Endothelial cell of umbilical vein (primary cell): ENCODE results near the gene SLC24A3. TPM values are rescaled to one million over a fixed set of nuclear protein-coding genes. Genes with fewer than 3 reads are reported as not detected.

ENCODE experiments used
- BruUV-seq: library from RNA; stranded (reverse); fragments of 400-500 nt; replicated peaks from 2 replicates; lab custom pipeline; 2021; lab: Mats Ljungman, UMichigan
- CTCF ChIA-PET: fragments of 300-600, 350-600 bp; sonication (Branson Sonifier 250); formaldehyde crosslinking; loops from one replicate; lab custom pipeline; 2021; ENCODE audit warnings: antibody characterized with exemption, inconsistent platforms; lab: Charles Lee
- POLR2A ChIA-PET: fragments of 300-600, 350-600 bp; sonication (Branson Sonifier 250); formaldehyde crosslinking; loops from one replicate; lab custom pipeline; 2021; ENCODE audit warnings: antibody characterized with exemption, inconsistent platforms; lab: Charles Lee
- DNase-seq: peaks from one replicate; pipeline ENCODE4 v3.0.0-alpha.2; 2011; ENCODE audit warnings: low read depth, low spot score
- FAIRE-seq: peaks from 2 replicates; lab custom pipeline; 2011; peaks lifted over from hg19 to GRCh38; lab: Jason Lieb, UNC
- H2AFZ ChIP-seq: 2 replicates; pipeline ENCODE4 v1.6.0; 2012; ENCODE audit warnings: low read depth, low read length, control low read depth, inconsistent platforms
- H3K27ac ChIP-seq: 2 replicates; pipeline ENCODE4 v1.5.1; 2011; ENCODE audit warnings: low read depth, mild to moderate bottlenecking, control low read depth, low read length, moderate library complexity; ENCODE audit not compliant: insufficient read depth
- H3K27me3 ChIP-seq, 2 experiments: 2 replicates each; pipeline versions ENCODE4 v1.6.0 to v1.6.1; 2011; ENCODE audit warnings: low read length in 2 of 2, mixed read lengths in 1 of 2; ENCODE audit not compliant: control insufficient read depth in 2 of 2, insufficient read depth in 2 of 2
- H3K36me3 ChIP-seq, 2 experiments: 2 replicates in 1 of 2; 3 replicates in 1 of 2; pipeline ENCODE4 v1.5.1; 2011; ENCODE audit warnings: low read length in 2 of 2, mild to moderate bottlenecking in 1 of 2, moderate library complexity in 1 of 2; ENCODE audit not compliant: control insufficient read depth in 2 of 2, insufficient read depth in 2 of 2; ENCODE audit errors: extremely low read depth in 1 of 2
- H3K4me1 ChIP-seq: 3 replicates; pipeline ENCODE4 v1.5.1; 2011; ENCODE audit warnings: mild to moderate bottlenecking, low read length; ENCODE audit not compliant: control insufficient read depth, insufficient read depth; ENCODE audit errors: extremely low read depth
- H3K4me2 ChIP-seq: 2 replicates; pipeline ENCODE4 v1.6.1; 2011; ENCODE audit warnings: low read length, control low read depth, mixed read lengths; ENCODE audit not compliant: insufficient read depth
- H3K4me3 ChIP-seq, 3 experiments: fragments of 200-600 bp in 1 of 3; sonication (generic), shearing (Covaris generic) in 1 of 3; replicated peaks in 1 of 3; 2 replicates each; pipeline ENCODE4 v1.5.1; 2011 to 2016; ENCODE audit warnings: control low read depth in 3 of 3, low read length in 3 of 3, mild to moderate bottlenecking in 2 of 3, inconsistent platforms in 1 of 3, low read depth in 1 of 3, moderate library complexity in 1 of 3; ENCODE audit not compliant: insufficient read depth in 1 of 3
- H3K79me2 ChIP-seq: 2 replicates; pipeline ENCODE4 v1.6.0; 2012; ENCODE audit warnings: low read length, inconsistent platforms; ENCODE audit not compliant: control insufficient read depth, insufficient read depth
- H3K9ac ChIP-seq: replicated peaks from 2 replicates; pipeline ENCODE3; 2011; ENCODE audit warnings: low read length, control low read depth; ENCODE audit not compliant: insufficient read depth; ENCODE audit errors: extremely low read depth
- H3K9me1 ChIP-seq: replicated peaks from 3 replicates; pipeline ENCODE4 v1.6.0; 2011; ENCODE audit warnings: mild to moderate bottlenecking, low read length; ENCODE audit not compliant: control insufficient read depth, insufficient read depth; ENCODE audit errors: extremely low read depth
- H3K9me3 ChIP-seq: replicated peaks from 2 replicates; pipeline ENCODE4 v1.5.1; 2012; ENCODE audit warnings: low read length, inconsistent platforms; ENCODE audit not compliant: control insufficient read depth, insufficient read depth
- H4K20me1 ChIP-seq: replicated peaks from 2 replicates; pipeline ENCODE3; 2011; ENCODE audit warnings: mild to moderate bottlenecking, low read length; ENCODE audit not compliant: control insufficient read depth, insufficient read depth; ENCODE audit errors: extremely low read depth
- EZH2 ChIP-seq: IDR thresholded peaks from 2 replicates; pipeline ENCODE4 v1.6.1; 2012; ENCODE audit warnings: borderline replicate concordance, low read depth, mild to moderate bottlenecking, moderate library complexity, low read length, inconsistent platforms; ENCODE audit not compliant: severe bottlenecking
- FOS ChIP-seq: IDR thresholded peaks from 2 replicates; pipeline ENCODE4 v1.6.1; 2011; ENCODE audit warnings: mild to moderate bottlenecking, low read length, moderate library complexity, borderline replicate concordance; ENCODE audit not compliant: insufficient read depth
- GATA2 ChIP-seq: IDR thresholded peaks from 2 replicates; pipeline ENCODE4 v1.7.0; 2011; ENCODE audit warnings: low read depth, mild to moderate bottlenecking, moderate library complexity, mixed read lengths, low read length; ENCODE audit not compliant: insufficient read length, insufficient read depth
- JUN ChIP-seq: IDR thresholded peaks from 2 replicates; pipeline ENCODE4 v1.6.1; 2011; ENCODE audit warnings: borderline replicate concordance, low read depth; ENCODE audit not compliant: insufficient read length, insufficient read depth
- MYC ChIP-seq: IDR thresholded peaks from one replicate; pipeline ENCODE4 v1.6.1; 2011; ENCODE audit warnings: mild to moderate bottlenecking, low read depth, low read length
- POLR2A ChIP-seq: IDR thresholded peaks from 2 replicates; pipeline ENCODE4 v1.6.1; 2012; ENCODE audit warnings: low read depth, mild to moderate bottlenecking, control low read depth, low read length
- dilution Hi-C: fragments of 300-500 bp; cut with MboI; formaldehyde crosslinking; loops from one replicate; pipeline ENCODE4 v1.15.0; 2019; ENCODE audit warnings: low sequenced_read_pairs; ENCODE audit not compliant: extremely low pct_ligation_motif_present
- intact Hi-C: fragments of 100-400 bp; cut with micrococcal nuclease; formaldehyde crosslinking; loops from one replicate; pipeline ENCODE4 v1.10.0; 2022
- polyA plus RNA-seq, 4 experiments: library from polyadenylated mRNA; depleted of rRNA in 3 of 4; stranded (reverse) in 3 of 4; unstranded in 1 of 4; fragments of >200 nt; gene quantifications; 2 replicates each; pipeline versions ENCODE4 v1.2.1 to v1.2.3, GENCODE V29; 2011 to 2012; ENCODE audit warnings: missing spikeins in 1 of 4
- total RNA-seq: library from RNA; stranded (reverse); gene quantifications from 2 replicates; pipeline ENCODE4 v1.2.3, GENCODE V29; 2021
- TF ChIP-seq, protein P1 (sequence below): IDR thresholded peaks from 2 replicates; pipeline ENCODE4 v1.6.1; 2011; ENCODE audit not compliant: insufficient read depth, insufficient read length
- TF ChIP-seq, protein P2 (sequence below), 2 donors: IDR thresholded peaks; 1 replicate in 1 of 2; 2 replicates in 1 of 2; pipeline ENCODE4 v1.5.1; 2011; ENCODE audit warnings: low read length in 2 of 2, mild to moderate bottlenecking in 2 of 2, moderate library complexity in 2 of 2, control low read depth in 1 of 2, inconsistent platforms in 1 of 2, low read depth in 1 of 2; ENCODE audit not compliant: insufficient read depth in 1 of 2; ENCODE audit errors: extremely low read depth in 1 of 2

Gene SLC24A3
- total and polyA plus RNA-seq, 2 donors (not counting 3 experiments of a cell fraction or from before 2014, with no cell fraction given): not detected

DNA sequence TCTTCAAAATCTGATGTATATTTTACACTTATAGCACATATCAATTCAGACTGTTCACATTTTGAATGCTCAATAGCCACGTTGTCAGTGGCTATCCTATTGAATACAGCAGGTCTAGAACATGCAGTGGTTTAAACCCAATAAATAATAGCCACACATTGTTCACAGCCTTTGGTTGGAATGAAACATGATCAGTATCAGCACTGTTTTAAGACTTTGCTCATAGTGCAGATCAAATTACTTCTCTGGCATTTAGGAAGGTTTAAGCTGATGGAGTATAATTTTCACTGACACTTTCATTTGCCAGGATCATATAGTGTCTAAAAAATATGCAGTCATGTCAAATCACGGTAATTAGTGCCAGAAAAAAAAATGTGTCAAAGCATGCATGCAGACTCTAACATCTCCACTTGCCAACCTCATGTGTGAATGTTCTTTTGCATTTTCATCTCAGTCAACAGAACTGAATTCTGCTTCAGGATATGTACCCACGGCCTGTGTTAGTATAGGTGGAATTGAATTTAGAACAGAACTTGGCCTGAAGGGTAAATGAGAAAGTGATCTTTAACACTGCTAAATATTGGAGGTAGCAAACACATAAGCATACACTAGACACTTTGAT, 184.1 kb downstream of the SLC24A3 start:
- Histone ChIP-seq H3K79me2 (no peaks in the 10 kb centered on the region), H3K4me2 (no peak overlapping the region), H3K4me1 (no peaks in the 10 kb centered on the region), H3K9me3 (peaks cover 2% of the 10 kb centered on the region), H3K9ac (no peak overlapping the region), H3K4me3 (no peak overlapping the region), H3K27ac (no peak overlapping the region), H3K9me1 (no peaks in the 10 kb centered on the region), H4K20me1 (no peaks in the 10 kb centered on the region), H3K36me3 (no peaks in the 10 kb centered on the region), H3K27me3 (no peaks in the 10 kb centered on the region), H2AFZ (no peak overlapping the region)
- TF ChIP-seq GATA2: no peak
- TF ChIP-seq POLR2A: no peak
- TF ChIP-seq, protein P1, sequence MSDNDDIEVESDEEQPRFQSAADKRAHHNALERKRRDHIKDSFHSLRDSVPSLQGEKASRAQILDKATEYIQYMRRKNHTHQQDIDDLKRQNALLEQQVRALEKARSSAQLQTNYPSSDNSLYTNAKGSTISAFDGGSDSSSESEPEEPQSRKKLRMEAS: no peak
- TF ChIP-seq MYC: no peak
- TF ChIP-seq EZH2: no peak
- TF ChIP-seq, protein P2, sequence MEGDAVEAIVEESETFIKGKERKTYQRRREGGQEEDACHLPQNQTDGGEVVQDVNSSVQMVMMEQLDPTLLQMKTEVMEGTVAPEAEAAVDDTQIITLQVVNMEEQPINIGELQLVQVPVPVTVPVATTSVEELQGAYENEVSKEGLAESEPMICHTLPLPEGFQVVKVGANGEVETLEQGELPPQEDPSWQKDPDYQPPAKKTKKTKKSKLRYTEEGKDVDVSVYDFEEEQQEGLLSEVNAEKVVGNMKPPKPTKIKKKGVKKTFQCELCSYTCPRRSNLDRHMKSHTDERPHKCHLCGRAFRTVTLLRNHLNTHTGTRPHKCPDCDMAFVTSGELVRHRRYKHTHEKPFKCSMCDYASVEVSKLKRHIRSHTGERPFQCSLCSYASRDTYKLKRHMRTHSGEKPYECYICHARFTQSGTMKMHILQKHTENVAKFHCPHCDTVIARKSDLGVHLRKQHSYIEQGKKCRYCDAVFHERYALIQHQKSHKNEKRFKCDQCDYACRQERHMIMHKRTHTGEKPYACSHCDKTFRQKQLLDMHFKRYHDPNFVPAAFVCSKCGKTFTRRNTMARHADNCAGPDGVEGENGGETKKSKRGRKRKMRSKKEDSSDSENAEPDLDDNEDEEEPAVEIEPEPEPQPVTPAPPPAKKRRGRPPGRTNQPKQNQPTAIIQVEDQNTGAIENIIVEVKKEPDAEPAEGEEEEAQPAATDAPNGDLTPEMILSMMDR (IDR thresholded peaks at IDR 0.05; ENCODE audit: extremely low read depth in 1 of 2, insufficient read depth in 1 of 2, low read depth in 1 of 2, low read length in 2 of 2): no peak
- no peak for TF ChIP-seq FOS
- no peak for TF ChIP-seq JUN
- BruUV-seq: no TSS peak
- ChIA-PET POLR2A (no interaction called here), CTCF (no interaction called here)
- dilution Hi-C loops: no loop called here
- no peak for DNase-seq
- no peak for FAIRE-seq
- intact Hi-C loops: no loop called here
